HepG2 (cell line): ENCODE results near the gene SPOP. TPM values are rescaled to one million over a fixed set of nuclear protein-coding genes. Genes with fewer than 3 reads are reported as not detected.

ENCODE experiments used
- AGO1 ChIP-seq: fragments of 200-400 bp; formaldehyde crosslinking; IDR thresholded peaks from 2 replicates; pipeline ENCODE4 v1.6.1; 2017; ENCODE audit warnings: mild to moderate bottlenecking, low read depth, low read length, moderate library complexity; ENCODE audit not compliant: poor library complexity, severe bottlenecking
- ATF1 ChIP-seq: IDR thresholded peaks from 2 replicates; pipeline ENCODE4 v1.6.1; 2016; ENCODE audit warnings: mild to moderate bottlenecking, control low read depth
- BCL6 ChIP-seq: IDR thresholded peaks from 2 replicates; pipeline ENCODE4 v1.6.1; 2016; ENCODE audit warnings: missing genetic modification reagents, missing compliant biosample characterization
- CENPT ChIP-seq: sonication (generic); formaldehyde crosslinking; IDR thresholded peaks from 2 replicates; pipeline ENCODE4 v1.8.0; 2022; ENCODE audit warnings: low read depth, mild to moderate bottlenecking, moderate library complexity, missing genetic modification reagents
- CENPX ChIP-seq: sonication (generic); formaldehyde crosslinking; IDR thresholded peaks from 2 replicates; pipeline ENCODE4 v1.9.0; 2021; ENCODE audit warnings: mild to moderate bottlenecking, missing genetic modification reagents, moderate library complexity
- HOXA7 ChIP-seq: sonication (generic); formaldehyde crosslinking; IDR thresholded peaks from 2 replicates; pipeline ENCODE4 v1.8.1; 2022; ENCODE audit warnings: mild to moderate bottlenecking, missing genetic modification reagents, moderate library complexity
- KDM2A ChIP-seq: sonication (generic); formaldehyde crosslinking; IDR thresholded peaks from 2 replicates; pipeline ENCODE4 v1.4.0; 2020; ENCODE audit warnings: low read depth, missing genetic modification reagents, borderline replicate concordance
- MEF2D ChIP-seq: sonication (generic); formaldehyde crosslinking; IDR thresholded peaks from 2 replicates; pipeline ENCODE4 v1.5.1; 2020; ENCODE audit warnings: mild to moderate bottlenecking, missing genetic modification reagents
- NR2F6 ChIP-seq, 2 experiments: IDR thresholded peaks; 2 replicates each; pipeline ENCODE4 v1.6.1; 2016; ENCODE audit warnings: antibody characterized with exemption in 1 of 2, mild to moderate bottlenecking in 1 of 2
- NRL ChIP-seq: sonication (generic); formaldehyde crosslinking; IDR thresholded peaks from 2 replicates; pipeline ENCODE4 v1.5.0; 2020; ENCODE audit warnings: missing genetic modification reagents, mild to moderate bottlenecking, moderate library complexity, borderline replicate concordance
- POGZ ChIP-seq: sonication (generic); formaldehyde crosslinking; IDR thresholded peaks from 2 replicates; pipeline ENCODE4 v1.4.0; 2020; ENCODE audit warnings: mild to moderate bottlenecking, missing genetic modification reagents
- SSRP1 ChIP-seq: IDR thresholded peaks from 2 replicates; pipeline ENCODE4 v1.6.1; 2016; ENCODE audit warnings: control low read depth
- TEAD3 ChIP-seq: optimal IDR thresholded peaks from 2 replicates; pipeline ENCODE3; 2016; ENCODE audit warnings: borderline replicate concordance
- ZNF230 ChIP-seq: sonication (generic); formaldehyde crosslinking; IDR thresholded peaks from 2 replicates; pipeline ENCODE4 v1.4.0; 2020; ENCODE audit warnings: mild to moderate bottlenecking, missing genetic modification reagents
- ZNF614 ChIP-seq: IDR thresholded peaks from 2 replicates; pipeline ENCODE4 v1.6.1; 2018; ENCODE audit warnings: missing biosample characterization, missing genetic modification reagents, inconsistent platforms, borderline replicate concordance
- ZNF75D ChIP-seq: sonication (generic); formaldehyde crosslinking; IDR thresholded peaks from 2 replicates; pipeline ENCODE4 v1.8.1; 2023; ENCODE audit warnings: missing genetic modification reagents, mild to moderate bottlenecking, borderline replicate concordance
- ZNF776 ChIP-seq: sonication (generic); formaldehyde crosslinking; IDR thresholded peaks from 2 replicates; pipeline ENCODE4 v1.4.0; 2020; ENCODE audit warnings: mild to moderate bottlenecking, missing genetic modification reagents
- ZNF788 ChIP-seq: sonication (generic); formaldehyde crosslinking; IDR thresholded peaks from 2 replicates; pipeline ENCODE4 v1.5.0; 2020; ENCODE audit warnings: mild to moderate bottlenecking, missing genetic modification reagents, borderline replicate concordance
- ZNF790 ChIP-seq: sonication (generic); formaldehyde crosslinking; IDR thresholded peaks from 2 replicates; pipeline ENCODE4 v1.8.0; 2022; ENCODE audit warnings: missing genetic modification reagents, mild to moderate bottlenecking, borderline replicate concordance
- polyA plus RNA-seq, 8 experiments: library from polyadenylated mRNA; depleted of rRNA in 3 of 8; stranded (reverse) in 7 of 8; unstranded in 1 of 8; fragments of >200 nt; fragmentation: Illumina TruSeq in 4 of 8; extraction: Trizol in 4 of 8; gene quantifications; 2 replicates each; pipeline versions ENCODE4 v1.2.1 to v1.2.3, GENCODE V29; 2011 to 2016; ENCODE audit warnings: low read depth in 4 of 8, missing spikeins in 1 of 8, mixed read lengths in 1 of 8; ENCODE audit not compliant: insufficient read depth in 1 of 8
- total RNA-seq, 5 experiments: library from RNA; depleted of rRNA; stranded (reverse); fragments of >200 nt; fragmentation: Illumina TruSeq; extraction: Trizol; gene quantifications; 2 replicates each; pipeline ENCODE4 v1.2.3, GENCODE V29; 2016; ENCODE audit warnings: low read depth in 1 of 5
- TF ChIP-seq, protein P1 (sequence below): sonication (generic); formaldehyde crosslinking; IDR thresholded peaks from 2 replicates; pipeline ENCODE4 v1.5.1; 2020; ENCODE audit warnings: missing genetic modification reagents, mild to moderate bottlenecking, borderline replicate concordance
- TF ChIP-seq, protein P2 (sequence below): sonication (generic); formaldehyde crosslinking; IDR thresholded peaks from 2 replicates; pipeline ENCODE4 v1.5.1; 2020; ENCODE audit warnings: missing genetic modification reagents, mild to moderate bottlenecking, borderline replicate concordance
- TF ChIP-seq, protein P3 (sequence below): sonication (generic); formaldehyde crosslinking; IDR thresholded peaks from 2 replicates; pipeline ENCODE4 v1.5.0; 2020; ENCODE audit warnings: missing genetic modification reagents
- TF ChIP-seq, protein P4 (sequence below): conservative IDR thresholded peaks from 2 replicates; pipeline ENCODE4 v1.6.1; 2018; ENCODE audit warnings: missing genetic modification reagents

SPOP gene
- total and polyA plus RNA-seq, 2 of the 13 experiments (the other 11 are each of a cell fraction or from before 2014, with no cell fraction given) = 52.8 to 60.8 TPM

DNA sequence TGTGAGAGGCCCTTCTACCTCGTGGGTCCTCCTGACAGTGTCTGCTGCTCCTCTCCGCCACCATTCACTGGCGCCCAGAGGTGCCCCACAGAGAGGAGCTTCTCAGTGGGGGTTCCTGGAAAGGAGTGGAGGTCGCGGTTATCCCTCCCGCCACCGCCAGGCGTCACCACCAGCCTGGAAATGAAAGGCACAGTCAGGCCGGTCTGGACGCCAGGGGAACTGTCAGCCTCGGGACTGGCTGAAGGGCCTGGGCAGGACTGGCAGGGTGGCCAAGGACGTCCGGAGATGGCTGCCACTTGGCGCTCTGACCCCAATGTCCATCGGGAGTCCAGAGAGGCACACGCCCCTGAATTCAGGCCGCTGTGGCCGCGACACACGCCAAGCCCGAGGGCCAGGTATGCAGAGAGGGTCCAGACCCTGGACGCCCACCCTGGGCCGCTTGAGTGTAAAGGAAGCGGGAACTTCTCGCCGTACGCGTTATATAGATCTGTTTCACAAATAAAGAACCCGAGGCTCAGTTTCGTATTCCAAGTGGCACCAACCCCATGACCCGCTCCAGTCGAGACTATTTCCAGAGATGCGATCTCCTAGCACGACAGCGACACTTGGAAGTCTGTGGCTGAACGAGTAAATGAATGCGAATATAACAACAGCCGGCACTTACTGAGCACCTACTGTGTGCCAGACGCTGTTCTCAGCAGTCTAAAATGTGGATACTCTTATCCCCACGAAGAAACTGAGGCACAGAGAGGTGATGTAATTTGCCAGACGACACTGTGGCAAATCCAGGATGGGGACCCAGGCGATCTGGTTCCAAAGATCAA lies 109.8 kb downstream of the SPOP start (continued):
- TF ChIP-seq, protein P1, sequence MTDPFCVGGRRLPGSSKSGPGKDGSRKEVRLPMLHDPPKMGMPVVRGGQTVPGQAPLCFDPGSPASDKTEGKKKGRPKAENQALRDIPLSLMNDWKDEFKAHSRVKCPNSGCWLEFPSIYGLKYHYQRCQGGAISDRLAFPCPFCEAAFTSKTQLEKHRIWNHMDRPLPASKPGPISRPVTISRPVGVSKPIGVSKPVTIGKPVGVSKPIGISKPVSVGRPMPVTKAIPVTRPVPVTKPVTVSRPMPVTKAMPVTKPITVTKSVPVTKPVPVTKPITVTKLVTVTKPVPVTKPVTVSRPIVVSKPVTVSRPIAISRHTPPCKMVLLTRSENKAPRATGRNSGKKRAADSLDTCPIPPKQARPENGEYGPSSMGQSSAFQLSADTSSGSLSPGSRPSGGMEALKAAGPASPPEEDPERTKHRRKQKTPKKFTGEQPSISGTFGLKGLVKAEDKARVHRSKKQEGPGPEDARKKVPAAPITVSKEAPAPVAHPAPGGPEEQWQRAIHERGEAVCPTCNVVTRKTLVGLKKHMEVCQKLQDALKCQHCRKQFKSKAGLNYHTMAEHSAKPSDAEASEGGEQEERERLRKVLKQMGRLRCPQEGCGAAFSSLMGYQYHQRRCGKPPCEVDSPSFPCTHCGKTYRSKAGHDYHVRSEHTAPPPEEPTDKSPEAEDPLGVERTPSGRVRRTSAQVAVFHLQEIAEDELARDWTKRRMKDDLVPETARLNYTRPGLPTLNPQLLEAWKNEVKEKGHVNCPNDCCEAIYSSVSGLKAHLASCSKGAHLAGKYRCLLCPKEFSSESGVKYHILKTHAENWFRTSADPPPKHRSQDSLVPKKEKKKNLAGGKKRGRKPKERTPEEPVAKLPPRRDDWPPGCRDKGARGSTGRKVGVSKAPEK (CRISPR knock-in tag) = peak; percentile 93; the same call in 1 of the 2 replicates
- TF ChIP-seq ZNF230 (CRISPR knock-in tag) (peak; percentile 77; the same call in 1 of the 2 replicates), AGO1 (peak; percentile 72), ATF1 (CRISPR knock-in tag) (no peak), HOXA7 (no peak), ZNF75D (CRISPR knock-in tag) (no peak), SSRP1 (CRISPR knock-in tag) (peak; percentile 86; the same call in 1 of the 2 replicates), MEF2D (CRISPR knock-in tag) (peak; percentile 54; the same call in 1 of the 2 replicates), ZNF790 (CRISPR knock-in tag) (0 out of 2 replicates have a peak, but pooled peaks have one; percentile 23), ZNF614 (0 out of 2 replicates have a peak, but pooled peaks have one; percentile 47), CENPX (CRISPR knock-in tag) (no peak), NRL (peak; percentile 59; the same call in 1 of the 2 replicates), TEAD3 (CRISPR knock-in tag) (peak; percentile 77), NR2F6 (IDR thresholded peaks at IDR 0.05) (no peak), NR2F6 (CRISPR knock-in tag; IDR thresholded peaks at IDR 0.05) (peak; percentile 71; the same call in 1 of the 2 replicates), POGZ (CRISPR knock-in tag) (peak; percentile 61; the same call in 1 of the 2 replicates), BCL6 (peak; percentile 80), ZNF788 (CRISPR knock-in tag) (peak; percentile 70; the same call in 1 of the 2 replicates), CENPT (CRISPR knock-in tag) (no peak), ZNF776 (CRISPR knock-in tag) (0 out of 2 replicates have a peak, but pooled peaks have one; percentile 20), KDM2A (CRISPR knock-in tag) (peak; percentile 91)
- TF ChIP-seq, protein P2, sequence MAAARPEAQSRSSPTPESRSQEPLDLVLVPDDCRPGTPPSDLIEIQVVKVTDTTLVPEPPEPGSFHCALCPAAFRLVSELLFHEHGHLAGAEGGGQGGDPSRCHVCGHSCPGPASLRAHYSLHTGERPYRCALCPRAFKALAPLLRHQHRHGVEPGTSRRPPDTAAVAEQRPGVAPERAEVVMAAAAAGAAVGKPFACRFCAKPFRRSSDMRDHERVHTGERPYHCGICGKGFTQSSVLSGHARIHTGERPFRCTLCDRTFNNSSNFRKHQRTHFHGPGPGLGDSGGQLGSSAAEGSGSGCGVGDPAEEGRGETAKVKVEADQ = peak; percentile 52; the same call in 1 of the 2 replicates
- TF ChIP-seq, protein P3, sequence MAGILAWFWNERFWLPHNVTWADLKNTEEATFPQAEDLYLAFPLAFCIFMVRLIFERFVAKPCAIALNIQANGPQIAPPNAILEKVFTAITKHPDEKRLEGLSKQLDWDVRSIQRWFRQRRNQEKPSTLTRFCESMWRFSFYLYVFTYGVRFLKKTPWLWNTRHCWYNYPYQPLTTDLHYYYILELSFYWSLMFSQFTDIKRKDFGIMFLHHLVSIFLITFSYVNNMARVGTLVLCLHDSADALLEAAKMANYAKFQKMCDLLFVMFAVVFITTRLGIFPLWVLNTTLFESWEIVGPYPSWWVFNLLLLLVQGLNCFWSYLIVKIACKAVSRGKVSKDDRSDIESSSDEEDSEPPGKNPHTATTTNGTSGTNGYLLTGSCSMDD (CRISPR knock-in tag) = no peak
- TF ChIP-seq, protein P4, sequence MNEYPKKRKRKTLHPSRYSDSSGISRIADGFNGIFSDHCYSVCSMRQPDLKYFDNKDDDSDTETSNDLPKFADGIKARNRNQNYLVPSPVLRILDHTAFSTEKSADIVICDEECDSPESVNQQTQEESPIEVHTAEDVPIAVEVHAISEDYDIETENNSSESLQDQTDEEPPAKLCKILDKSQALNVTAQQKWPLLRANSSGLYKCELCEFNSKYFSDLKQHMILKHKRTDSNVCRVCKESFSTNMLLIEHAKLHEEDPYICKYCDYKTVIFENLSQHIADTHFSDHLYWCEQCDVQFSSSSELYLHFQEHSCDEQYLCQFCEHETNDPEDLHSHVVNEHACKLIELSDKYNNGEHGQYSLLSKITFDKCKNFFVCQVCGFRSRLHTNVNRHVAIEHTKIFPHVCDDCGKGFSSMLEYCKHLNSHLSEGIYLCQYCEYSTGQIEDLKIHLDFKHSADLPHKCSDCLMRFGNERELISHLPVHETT (CRISPR knock-in tag) = 0 out of 2 replicates have a peak, but pooled peaks have one; percentile 29
